ENCODE measurements around the gene CCL22.
"Not testable (repeated sequence)": the region's sequence is repeated elsewhere in the genome, so short reads cannot be mapped to it uniquely, and the experiment has no call there.

CCL22 gene

DNA sequence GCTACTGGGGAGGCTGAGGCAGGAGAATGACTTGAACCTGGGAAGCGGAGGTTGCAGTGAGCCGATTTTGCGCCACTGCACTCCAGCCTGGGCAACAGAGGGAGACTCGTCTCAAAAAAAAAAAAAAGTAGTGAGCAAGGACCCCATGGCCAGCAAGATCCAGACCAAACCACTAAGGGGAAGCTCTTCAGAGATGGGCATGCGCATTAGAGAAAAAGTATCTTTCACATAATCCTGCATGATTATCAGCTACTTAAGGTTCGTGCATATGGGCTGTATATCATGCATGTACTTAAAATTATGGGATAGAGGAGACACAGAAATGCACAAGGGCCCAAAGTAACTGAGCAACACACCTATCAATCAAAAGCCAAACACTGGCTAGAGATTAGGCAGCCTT lies 10.7 kb upstream of the CCL22 start:
- DNase-seq (ENCODE audit: low read depth in 2 of 2), result no peak

DNA sequence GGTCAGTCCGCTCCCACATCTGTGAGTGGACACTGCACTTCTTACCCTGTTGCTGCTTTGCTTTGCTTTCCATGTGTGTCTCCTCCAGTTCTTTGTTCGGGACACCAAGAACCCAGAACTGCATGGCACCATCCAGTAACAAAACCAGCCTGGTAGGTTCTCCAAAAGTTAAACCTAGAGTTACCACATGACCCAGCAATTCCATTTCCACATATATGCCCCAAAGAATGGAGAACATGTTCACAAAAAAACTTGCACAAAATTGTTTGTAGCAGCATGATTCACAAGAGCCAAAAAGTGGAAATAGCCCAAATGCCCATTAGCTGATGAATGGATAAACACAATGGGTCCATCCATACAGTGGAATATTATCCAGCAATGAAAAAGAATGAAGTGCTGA lies 10.3 kb upstream of the CCL22 start:
- no peak for DNase-seq (ENCODE audit: low read depth in 2 of 2)

DNA sequence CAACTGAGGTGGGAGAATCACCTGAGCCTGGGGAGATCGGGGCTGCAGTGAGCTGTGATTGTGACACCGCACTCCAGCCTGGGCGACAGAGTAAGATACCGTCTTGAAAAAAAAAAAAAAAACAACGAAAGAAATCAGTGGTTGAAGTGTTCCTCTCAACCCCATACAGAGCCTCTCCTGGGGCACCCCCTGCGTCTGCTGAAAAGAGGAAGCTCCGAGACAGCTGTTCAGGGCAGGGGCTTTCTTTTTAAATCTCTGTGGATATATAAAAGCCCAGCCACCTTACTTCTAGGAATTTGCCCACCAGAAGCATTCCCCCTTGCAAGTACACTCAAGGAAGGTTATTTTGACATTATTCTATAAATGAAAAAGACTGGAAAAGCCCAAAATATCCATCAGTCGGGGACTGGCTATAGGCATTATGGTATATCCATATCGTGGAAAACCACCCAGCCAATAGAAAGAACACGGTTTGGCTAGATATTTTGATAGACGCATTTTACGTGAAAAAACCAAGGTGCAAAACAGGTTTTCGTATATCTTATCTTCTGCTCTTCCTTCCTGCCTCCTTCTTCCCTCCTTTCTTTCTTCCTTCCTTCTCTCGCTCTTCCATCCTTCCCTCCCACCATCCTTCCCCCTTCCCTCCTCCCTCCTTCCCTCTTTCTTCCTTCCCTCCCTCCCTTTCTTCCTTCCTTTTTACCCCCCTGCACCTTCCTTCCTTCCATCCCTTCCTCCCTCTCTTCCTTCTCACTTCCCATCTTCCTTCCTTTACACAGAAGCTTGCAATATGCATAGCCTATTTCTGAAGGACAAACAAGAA lies 9.2 kb upstream of the CCL22 start:
- DNase-seq (ENCODE audit: low read depth in 2 of 2), result no peak

- DNase-seq (ENCODE audit: low read depth in 2 of 2), result no peak
Observed at GRCh38 chr16:57352636-57353047, 5.9 kb upstream of the CCL22 start.

DNA sequence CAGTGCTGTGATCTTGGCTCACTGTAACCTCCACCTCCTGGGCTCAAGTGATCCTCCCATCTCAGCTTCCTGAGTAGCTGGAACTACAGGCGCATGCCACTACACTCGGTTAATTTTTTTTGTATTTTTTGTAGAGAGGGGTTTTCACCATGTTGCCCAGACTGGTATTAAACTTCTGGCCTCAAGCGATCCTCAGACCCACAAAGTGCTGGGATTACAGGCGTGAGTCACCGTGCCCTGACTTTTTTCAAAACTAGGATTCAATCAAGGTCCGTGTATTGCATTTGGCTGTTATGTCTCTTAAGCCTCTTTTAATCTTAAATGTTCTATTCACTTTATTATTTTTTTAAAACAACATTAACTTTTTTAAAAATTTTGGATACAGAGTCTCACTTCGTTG lies 4.3 kb upstream of the CCL22 start:
- no peak for DNase-seq (ENCODE audit: low read depth in 2 of 2)

GRCh38 chr16:57355898-57356414 lies 2.6 kb upstream of the CCL22 start:
- no peak for DNase-seq (ENCODE audit: low read depth in 2 of 2)

DNA sequence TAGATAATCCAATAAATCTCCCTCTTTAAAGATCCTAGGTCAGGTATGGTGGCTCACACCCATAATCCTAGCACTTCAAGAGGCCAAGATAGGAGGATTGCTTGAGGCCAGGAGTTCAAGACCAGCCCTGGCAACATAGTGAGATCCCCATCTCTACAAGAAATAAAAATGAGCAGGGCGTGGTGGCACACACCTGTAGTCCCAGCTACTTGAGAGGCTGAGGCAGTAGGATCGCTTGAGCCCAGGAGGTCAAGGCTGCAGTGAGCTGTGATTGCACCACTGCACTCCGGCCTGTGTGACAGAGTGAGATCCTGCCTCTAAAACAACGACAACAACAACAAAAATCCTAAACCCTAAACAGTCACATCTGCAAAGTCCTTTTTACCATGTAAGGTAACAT lies 2.0 kb upstream of the CCL22 start:
- DNase-seq (ENCODE audit: low read depth in 2 of 2), result no peak

GRCh38 chr16:57357330-57358085 lies 1.1 kb upstream of the CCL22 start:
- no peak for DNase-seq (ENCODE audit: low read depth in 2 of 2)

- DNase-seq (ENCODE audit: low read depth in 2 of 2), result no peak
Observed at GRCh38 chr16:57358086-57358420, 530 bp upstream of the CCL22 start.

- DNase-seq (ENCODE audit: low read depth in 2 of 2), result no peak
Observed at GRCh38 chr16:57360321-57360935, 1.8 kb downstream of the CCL22 start.

GRCh38 chr16:57361404-57361803 lies 2.8 kb downstream of the CCL22 start:
- no peak for DNase-seq (ENCODE audit: low read depth in 2 of 2)

DNA sequence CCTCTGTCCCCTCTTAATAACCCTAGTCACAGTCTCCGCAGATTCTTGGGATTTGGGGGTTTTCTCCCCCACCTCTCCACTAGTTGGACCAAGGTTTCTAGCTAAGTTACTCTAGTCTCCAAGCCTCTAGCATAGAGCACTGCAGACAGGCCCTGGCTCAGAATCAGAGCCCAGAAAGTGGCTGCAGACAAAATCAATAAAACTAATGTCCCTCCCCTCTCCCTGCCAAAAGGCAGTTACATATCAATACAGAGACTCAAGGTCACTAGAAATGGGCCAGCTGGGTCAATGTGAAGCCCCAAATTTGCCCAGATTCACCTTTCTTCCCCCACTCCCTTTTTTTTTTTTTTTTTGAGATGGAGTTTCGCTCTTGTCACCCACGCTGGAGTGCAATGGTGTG lies 5.6 kb downstream of the CCL22 start:
- DNase-seq (ENCODE audit: low read depth in 2 of 2), result no peak

- no peak for DNase-seq (ENCODE audit: low read depth in 2 of 2)
Observed at GRCh38 chr16:57366544-57367040, 8.0 kb downstream of the CCL22 start.

DNA sequence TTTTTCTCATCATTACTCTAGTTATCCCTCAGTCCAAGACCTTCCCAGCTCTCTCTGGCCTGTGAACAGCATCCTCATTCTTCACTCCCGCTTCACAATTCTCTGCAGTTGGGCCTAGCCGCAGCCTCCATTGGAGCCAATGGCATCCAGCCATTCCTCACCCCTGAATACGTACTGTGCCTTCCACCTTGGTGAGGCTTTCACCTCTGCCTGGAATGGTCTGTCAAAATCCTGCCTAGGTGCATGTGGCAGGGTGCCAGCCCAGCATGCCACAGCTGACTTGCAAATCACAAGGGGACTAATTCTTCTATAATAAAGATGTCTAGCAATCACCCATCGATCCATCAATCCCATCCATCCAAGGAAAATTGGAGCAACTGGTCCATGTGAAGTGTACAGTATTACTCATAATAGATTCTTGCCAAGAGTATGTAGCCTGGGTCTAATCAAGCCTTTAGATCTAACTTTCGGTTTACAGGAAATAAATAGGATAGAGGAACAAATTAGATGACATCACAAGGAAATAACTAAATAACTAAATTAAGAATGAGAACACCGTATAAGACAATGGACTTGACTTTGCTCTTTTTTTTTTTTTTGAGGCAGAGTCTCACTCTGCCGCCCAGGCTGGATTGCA lies 8.7 kb downstream of the CCL22 start:
- DNase-seq (ENCODE audit: low read depth in 2 of 2), result no peak

DNA sequence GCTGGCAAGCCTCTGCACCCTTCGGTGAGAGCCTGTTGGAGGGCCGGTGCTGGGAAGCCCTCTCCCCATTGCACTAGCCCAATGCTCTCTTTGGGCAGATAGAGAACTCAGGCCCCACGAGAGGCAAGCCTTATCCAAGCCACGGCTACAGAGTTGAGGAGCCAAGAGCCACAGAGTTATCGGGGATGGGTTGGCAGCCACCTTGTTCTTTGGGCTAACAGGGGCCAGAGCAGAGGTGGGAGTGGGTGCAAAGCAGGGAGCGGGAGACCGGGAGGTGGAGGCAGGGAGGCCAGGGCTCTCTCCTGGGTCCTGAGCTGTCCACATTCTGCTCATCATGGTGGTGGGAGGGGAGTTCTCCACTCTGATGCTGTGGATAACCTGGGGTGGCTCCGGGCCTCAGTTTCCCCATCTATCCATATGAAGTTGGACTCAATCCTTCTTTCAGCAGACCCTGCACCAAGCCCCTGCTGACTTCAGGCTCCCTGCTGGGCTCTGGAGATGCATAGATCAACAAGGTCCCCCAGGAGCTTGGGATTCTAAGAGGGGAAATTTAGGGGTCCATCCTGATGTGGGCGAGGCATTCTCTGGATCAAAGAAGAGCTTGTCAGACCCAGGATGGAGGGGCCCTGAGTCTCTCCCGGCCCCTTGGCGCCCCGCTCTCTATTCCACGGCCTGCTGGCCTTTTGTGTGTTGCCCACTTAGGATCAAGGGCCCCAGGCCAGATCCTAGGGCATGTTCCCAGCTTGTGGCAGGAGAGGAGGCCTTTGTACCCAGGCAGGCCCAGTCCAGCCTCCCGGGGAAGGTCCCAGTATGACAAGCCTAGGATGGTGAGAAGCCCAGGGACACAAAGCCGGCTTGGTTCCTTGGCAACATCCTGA lies 13.2 kb downstream of the CCL22 start:
- no peak for DNase-seq (ENCODE audit: low read depth in 2 of 2)

- no peak for DNase-seq (ENCODE audit: low read depth in 2 of 2)
Observed at GRCh38 chr16:57372372-57373116, 14.0 kb downstream of the CCL22 start, which contains the start of gene CX3CL1. CX3CL1 (plus strand) TSS chr16:57372490; CDS start chr16:57372569, 79 bp downstream.

- no peak for DNase-seq (ENCODE audit: low read depth in 2 of 2)
Observed at GRCh38 chr16:57373117-57373947, 14.7 kb downstream of the CCL22 start.

DNA sequence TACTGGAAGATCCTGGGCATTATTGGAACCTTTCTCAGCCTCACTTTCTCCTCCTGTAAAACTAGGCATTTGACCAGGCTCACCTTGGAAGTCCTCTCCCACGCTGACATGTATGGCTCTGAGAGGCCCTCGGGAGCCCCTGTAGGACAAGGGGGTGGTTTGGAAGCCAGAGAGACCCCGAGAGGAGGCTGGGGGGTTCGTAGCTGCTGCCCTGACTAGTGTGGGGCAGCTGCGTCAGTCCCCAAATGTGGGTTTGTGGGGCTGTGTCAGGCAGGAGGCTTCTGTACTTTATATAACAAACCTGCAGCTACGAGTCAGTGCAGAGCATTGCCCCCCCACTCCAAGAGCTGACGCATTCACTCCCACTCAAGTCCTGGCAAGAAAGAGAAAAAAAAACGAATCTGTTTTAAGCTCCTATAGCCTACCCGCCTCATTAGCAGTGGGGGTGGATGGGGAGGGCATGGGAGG lies 15.5 kb downstream of the CCL22 start:
- no peak for DNase-seq (ENCODE audit: low read depth in 2 of 2)

GRCh38 chr16:57374925-57375465 lies 16.4 kb downstream of the CCL22 start:
- DNase-seq (ENCODE audit: low read depth in 2 of 2), result not testable (repeated sequence)
